HG03135 (cell line): Measurements from ENCODE around the gene NPHP1.
"Not testable (repeated sequence)": the region's sequence is repeated elsewhere in the genome, so short reads cannot be mapped to it uniquely, and the experiment has no call there.

Experiments
- ATAC-seq: cut with Tn5 transposase; IDR thresholded peaks from one replicate; pipeline ENCODE4 v1.9.1; 2021; ENCODE audit warnings: mild to moderate bottlenecking, moderate library complexity; ENCODE audit not compliant: unreplicated experiment

The NPHP1 gene

GRCh38 chr2:110131166-110131565 lies 73.6 kb downstream of the NPHP1 start:
- ATAC-seq = no peak

GRCh38 chr2:110130757-110131156 lies 74.1 kb downstream of the NPHP1 start:
- no peak for ATAC-seq

DNA sequence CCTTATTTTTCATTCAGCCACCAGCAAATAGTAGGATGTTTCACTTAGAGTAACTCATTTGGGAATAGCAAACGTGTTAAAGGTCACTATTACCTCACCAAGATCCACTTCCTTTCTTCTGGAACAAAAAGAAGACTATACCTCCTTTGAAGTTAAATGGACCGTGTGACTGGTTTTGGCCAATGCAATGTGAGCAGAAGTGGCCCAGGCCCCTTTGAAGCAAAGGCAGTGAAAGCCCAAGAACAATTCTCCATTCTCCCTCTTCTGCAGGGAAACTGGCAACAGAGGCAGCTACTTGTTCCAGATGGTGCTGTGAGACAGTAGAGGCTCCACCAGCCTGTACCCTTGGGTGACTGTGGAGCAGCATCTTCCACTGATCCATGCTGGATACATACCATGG lies 77.9 kb downstream of the NPHP1 start:
- no peak for ATAC-seq

- no peak for ATAC-seq
Observed at GRCh38 chr2:110126086-110126773, 78.6 kb downstream of the NPHP1 start.

DNA sequence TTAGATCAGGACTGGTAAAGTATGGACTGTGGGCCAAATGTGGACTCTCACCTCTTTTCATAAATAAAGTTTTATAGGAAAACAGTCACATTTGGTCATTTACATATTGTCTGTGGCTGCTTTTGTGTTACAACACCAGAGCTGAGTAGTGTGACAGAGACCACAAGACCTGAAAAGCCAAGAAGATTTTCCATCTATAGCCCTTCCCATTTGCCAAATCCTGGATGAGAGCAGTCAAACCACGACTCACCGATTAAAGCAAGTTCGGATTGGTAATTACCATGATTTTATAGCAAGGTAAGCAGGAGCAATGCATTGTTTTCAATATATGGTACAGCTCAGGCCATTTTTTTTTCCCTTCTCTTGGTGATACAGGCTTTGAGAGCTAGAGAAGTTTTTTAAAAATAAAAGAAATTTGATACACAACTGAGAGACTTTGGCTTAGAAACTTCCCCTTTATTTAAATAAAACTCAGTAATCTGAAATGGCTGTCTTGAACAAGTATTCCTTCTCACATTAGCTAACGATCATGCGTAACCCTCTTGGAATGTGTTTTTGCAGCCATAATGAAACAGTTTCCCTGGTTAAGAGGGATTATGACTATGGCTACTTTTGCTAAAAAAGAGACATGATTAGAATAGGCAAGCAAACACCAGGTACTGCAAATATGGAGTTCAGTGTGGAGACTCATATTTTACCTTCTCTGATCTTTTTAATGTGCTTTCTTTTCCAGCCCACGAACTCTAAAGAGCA lies 79.7 kb downstream of the NPHP1 start:
- ATAC-seq = no peak

- ATAC-seq = no peak
Observed at GRCh38 chr2:110124038-110124825, 80.6 kb downstream of the NPHP1 start.

- no peak for ATAC-seq
Observed at GRCh38 chr2:110121592-110121991, 83.2 kb downstream of the NPHP1 start.

- no peak for ATAC-seq
Observed at GRCh38 chr2:110121052-110121334, 83.8 kb downstream of the NPHP1 start.

DNA sequence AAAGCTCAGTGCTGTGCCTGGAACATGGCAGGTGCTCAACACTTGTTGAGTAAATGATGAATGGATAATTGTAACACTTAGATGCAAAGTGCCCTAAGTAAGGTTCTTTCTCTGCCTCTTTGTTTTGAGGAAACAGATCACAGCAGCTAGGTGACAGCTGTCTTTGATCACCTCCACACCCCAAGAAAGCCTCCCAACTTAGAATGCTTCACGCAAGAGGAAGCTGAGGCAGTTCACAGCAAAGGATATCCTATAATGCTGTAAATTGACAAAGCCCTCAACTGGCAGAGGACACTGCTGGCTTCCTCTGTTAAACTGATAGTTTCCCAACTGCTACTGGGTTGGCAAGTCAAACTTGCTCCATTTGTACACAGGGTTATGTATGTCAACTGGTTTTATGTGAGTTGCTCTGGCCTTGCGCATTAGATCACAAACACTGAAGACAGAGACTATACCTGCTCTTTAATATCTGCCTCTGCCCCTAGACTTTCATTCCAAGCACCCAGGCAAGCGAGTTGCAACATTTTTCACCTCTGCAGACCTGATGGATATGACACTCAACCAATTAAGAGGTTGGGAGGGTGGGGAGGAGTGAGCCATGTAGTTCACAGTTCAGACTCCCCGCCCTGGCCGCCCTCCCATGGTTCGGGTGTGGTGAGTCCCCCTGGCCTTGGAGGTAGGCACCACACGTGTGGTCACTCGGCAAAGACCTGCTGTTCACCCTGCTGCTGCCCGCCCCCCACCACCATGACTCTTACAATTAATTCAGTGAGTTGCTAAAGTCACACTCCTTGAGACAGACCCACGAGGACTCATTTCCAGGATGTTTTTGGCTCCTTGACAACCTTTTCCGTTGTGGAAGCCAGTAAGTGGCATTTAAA lies 84.4 kb downstream of the NPHP1 start:
- ATAC-seq = no peak

DNA sequence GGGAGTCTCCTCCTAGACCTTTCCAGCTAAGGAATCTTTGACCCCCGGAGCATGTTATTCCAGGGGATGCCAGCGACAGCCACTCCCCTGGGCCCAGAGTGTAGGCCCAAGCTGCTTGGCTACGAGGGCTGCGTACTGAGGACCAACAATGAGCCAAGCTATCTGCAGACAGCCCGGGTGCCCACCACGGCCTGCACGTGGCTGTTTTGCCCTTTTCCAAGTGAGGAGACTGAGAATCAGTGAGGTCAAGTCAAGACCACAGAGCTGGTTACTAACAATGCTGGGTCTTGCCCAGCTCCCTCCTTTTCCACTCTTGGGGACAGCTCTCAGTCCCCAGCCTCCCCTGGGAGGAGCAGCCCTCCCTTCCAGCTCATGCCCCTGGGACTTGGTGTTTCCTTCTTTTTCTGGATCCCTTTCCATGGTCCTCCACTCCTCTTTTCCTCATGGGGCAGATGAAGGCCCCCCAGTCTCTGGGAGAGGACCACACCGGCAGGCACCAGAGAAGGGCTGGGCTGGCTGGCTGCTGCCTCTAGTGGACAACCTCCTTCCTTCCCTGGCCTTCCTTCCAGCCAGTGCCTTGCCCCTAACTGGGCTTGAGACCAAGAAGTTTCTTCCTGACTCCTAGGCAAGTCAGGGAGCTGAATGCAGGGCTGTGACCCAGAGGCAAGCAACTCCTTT lies 88.6 kb downstream of the NPHP1 start:
- ATAC-seq = no peak

GRCh38 chr2:110115291-110116032 lies 89.4 kb downstream of the NPHP1 start, which contains the start of gene MALL:
MALL (minus strand) TSS chr2:110115822; CDS start chr2:110115792, 30 bp downstream.
- ATAC-seq = no peak

- ATAC-seq = no peak
Observed at GRCh38 chr2:110114831-110115255, 90.0 kb downstream of the NPHP1 start.

- ATAC-seq = no peak
Observed at GRCh38 chr2:110113961-110114591, 90.7 kb downstream of the NPHP1 start.

DNA sequence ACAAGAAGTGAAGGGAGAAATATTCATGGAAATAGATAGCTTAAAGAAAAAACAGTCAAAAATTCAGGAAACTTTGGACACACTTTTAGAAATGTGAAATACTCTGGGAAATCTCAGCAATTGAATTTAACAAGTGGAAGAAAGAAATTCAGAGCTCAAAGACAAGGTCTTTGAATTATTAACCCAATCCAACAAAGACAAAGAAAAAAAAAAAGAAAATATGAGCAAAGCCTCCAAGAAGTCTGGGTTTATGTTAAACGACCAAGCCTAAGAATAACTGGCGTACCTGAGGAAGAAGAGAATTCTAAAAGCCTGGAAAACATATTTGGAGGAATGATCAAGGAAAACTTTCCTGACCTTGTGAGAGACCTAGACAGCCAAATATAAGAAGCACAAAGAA lies 96.5 kb downstream of the NPHP1 start:
- not testable (repeated sequence) for ATAC-seq

DNA sequence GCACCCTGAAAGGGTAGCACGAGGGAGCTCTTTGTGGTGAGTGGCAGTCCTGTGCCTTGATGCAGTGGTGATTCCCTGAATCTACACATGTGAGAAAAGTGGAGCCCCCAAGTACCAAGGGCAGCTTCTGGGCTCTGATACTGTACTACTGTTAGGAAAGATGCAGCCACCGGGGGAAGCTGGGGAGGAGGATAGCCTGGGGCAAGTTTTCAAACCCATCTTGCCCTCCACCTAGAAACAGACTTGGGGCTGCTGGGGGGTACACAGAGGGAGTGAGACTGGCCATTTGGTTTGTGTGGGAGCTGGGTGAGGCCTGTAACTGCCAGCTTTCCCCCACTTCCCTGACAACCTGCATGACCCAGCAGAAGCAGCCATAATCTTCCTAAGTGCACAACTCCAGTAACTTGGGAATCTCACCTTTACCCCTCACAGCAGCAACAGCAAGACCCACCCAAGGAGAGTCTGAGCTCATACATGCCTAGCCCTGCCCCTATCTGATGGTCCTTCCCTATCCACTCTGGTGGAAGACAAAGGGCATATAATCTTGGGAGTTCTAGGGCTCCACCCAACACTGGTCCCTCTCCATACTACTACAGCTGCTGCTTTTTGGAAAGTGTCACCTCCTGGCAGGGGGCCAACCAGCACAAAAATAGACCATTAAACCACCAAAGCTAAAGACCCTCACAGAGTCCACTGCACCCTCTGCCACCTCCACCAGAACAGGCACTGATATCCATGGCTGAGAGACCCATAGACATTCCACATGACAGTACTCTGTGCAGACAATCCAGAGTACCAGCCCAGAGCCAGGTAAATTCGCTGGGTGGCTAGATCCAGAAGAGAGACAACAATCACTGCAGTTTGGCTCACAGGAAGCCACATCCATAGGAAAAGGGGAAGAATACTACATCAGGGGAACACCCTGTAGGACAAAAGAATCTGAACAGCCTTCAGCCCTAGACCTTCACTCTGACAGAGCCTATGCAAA lies 97.4 kb downstream of the NPHP1 start:
- no peak for ATAC-seq

DNA sequence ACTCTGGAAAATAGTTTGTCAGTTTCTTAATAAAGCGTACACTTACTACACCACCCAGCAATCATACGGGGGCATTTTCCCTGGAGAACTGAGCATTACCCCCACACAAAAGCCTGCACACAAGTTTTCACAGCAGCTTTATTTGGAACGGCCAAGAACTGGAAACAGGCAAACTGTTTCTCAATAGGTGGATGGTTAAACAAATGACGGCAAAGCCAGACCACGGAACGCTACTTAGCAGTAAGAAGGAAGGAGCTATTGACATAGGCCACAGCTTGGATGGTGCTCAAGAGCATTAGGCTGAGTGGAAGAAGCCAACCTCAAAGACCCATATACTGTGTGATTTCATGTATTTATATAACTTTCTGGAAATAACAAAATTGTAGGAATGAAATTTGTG lies 98.2 kb downstream of the NPHP1 start:
- ATAC-seq = no peak

DNA sequence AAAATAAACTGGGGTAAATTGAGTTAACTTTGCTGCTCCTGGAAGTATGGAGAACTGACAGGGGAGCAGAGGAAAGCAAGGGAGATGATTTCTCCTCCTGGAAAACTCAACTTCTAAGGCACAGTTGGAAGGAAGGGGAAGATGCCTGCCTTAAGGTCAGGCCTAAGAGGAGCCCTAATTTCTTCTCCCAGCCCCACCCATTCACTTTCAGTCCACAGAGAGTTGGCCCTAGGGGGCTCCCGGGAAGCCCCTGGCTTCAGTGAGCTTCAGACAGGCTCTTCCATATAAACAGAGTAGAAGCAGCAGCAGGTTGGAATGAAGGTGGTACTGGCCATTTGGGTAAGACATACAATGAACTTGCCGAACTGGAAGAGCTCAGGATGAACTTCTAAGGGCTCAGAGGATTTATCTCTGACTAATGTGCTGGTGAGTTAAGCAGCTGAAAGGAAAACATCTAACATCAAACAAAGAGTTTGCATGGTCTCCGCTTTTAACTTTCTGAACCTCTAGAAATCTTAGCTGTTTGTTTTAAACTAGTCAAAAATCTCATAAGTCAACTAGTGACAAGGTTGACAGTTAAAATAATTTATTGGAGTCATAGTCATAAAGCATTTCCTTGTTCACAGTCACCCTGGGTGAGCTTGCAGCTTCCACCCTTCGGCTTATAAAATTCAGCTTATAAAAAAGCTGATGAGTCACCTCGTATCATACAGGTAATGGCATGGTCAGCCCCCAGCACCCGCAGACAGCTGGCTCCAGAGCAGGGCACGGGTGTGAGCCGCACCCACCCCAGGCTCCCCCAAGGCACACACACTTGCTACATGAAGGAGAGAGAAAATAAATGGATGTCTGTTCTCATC lies 99.0 kb downstream of the NPHP1 start:
- no peak for ATAC-seq
